HG02678 (cell line): Measurements from ENCODE around the gene CNTNAP2.
"Not testable (repeated sequence)": the region's sequence is repeated elsewhere in the genome, so short reads cannot be mapped to it uniquely, and the experiment has no call there.

ENCODE experiments used
- ATAC-seq: cut with Tn5 transposase; IDR thresholded peaks from one replicate; pipeline ENCODE4 v1.9.1; 2021; ENCODE audit warnings: mild to moderate bottlenecking, moderate library complexity; ENCODE audit not compliant: unreplicated experiment

The CNTNAP2 gene

GRCh38 chr7:146865696-146866095, 749.1 kb downstream of the CNTNAP2 start:
- ATAC-seq = no peak

- ATAC-seq = no peak
Measured at GRCh38 chr7:146874722-146875121, 758.1 kb downstream of the CNTNAP2 start.

DNA sequence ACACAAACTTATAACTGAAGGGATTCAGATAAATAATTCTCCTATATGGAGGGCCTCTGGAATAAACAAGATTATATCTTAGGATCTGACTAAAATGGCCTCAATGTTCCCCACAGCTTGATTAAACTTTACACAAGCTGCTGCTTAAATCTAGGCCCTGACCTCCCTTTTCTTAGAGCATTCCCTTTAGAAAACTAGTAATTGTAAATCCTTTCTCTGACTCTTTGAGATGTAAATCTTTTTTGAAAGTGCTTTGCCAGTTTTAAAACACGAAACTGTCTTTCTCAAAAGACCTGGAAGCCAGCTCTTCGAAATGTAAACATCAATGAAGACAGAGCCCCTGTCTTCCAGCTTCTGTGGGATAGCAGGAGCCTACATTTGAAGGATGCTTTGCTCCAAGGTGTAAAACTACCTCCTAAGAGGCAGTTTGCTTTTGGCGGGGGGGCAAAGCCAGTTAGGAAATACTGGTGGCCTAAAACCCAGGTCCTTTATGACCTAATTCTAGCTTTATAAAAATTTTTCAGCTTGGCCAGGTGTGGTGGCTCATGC, 758.7 kb downstream of the CNTNAP2 start:
- no peak for ATAC-seq

GRCh38 chr7:146875981-146876380, 759.4 kb downstream of the CNTNAP2 start:
- no peak for ATAC-seq

DNA sequence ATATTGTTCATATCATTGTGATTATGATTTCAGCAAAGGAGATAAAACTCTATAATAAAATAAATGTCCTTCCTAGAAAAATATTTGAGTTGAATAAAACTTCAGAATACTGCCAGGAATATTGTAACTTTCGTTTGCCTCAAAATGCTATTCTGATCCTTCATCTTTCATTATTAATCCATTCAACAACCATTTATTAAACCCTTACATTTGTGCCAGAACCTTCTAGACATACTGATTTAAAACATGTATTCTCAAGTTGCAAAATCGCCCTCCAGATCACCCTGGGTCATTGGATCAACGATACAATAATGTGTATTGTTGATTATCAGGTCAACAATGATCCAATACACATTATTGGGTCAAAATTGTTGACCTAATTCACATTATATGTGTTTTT, 759.8 kb downstream of the CNTNAP2 start:
- ATAC-seq = no peak

- no peak for ATAC-seq
Measured at GRCh38 chr7:146878901-146879300, 762.3 kb downstream of the CNTNAP2 start.

DNA sequence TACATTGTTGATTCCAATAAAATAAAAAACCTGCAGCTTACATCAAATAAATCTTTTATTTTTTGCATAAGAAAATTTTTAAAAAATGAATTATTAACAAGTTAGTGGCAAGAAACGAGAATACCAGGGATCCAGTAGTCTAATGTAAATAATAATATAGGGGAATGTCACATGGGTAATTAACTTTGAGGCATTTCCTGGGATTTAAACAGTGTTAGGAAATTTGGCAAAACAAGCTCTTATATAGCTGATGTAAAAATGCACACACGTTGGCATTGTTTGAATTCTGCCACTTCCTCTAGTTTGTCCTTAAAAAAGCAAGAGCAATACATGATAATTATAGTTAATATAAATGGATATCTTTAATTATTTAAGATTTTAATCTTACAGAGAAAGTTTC, 768.6 kb downstream of the CNTNAP2 start:
- ATAC-seq = no peak

DNA sequence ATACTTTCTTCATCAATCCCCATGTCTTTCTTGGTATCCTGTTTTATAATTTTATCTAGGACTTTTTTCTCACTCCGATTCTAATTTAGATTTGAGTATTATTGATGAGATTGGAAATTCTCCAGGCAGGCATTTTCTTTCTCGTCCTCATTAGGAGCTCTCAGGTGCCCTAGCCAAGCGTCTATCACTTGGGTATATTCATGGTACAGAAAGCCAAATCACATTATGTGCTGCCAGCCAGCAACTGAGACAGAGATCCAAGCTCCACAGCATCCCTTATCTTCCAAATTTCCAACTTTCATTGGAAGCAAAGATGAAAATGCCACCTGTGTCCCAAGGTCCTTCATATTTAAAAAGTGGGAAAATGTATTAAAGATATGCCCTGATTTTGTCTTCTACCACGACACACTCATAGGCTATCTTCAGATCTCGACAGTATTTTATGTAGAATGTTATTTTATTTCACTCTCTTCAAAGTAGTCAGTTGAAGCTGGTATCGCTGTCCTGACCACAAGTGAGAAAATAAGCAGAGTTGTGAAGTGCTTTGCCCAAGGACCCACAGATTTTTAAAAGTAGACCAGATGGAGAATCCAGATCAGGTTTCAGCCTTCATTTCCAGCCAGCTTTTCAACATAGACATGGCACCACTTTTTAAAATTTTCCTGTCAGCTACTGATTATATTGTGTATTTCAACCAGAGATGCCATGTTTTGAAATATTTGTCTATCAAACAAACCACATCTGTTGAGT, 773.4 kb downstream of the CNTNAP2 start:
- ATAC-seq = no peak

DNA sequence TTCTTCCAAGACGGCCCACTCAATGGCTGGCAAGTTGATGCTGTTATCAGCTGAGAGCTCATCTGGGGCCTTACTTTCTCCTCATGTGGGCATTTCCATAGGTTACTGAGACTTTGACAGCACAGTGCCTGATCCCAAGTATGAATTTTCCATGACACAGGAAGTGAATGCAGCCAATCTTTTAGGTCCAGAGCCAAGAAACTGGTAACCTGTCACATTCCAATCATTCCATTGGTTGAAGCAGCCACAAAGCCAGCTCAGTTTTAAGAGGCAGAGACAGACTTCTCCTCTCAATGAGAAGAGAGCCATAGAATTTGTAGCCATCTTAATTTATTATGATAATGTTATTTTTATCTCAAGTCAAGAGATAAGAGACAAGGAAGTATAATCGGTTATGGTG, 775.5 kb downstream of the CNTNAP2 start:
- ATAC-seq = no peak

DNA sequence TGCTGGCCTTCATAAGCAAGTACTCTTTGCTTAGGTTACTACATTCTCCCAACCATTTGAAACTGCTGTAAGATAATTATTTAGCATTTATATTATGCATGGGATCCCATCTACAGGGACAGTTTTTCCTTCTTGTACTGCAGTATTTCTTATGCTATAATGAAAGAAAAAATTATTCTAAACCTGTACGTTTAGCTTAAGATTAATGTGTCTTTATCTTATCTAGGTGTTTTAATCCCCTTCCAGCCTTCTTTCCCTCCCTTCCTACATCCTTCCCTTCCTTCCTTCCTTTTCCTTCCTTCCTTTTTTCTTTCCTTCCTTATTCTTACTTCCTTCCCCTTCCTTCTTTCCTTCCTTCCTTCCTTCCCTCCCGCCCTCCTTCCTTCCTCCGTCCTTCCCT, 778.3 kb downstream of the CNTNAP2 start:
- no peak for ATAC-seq

GRCh38 chr7:146902266-146902665, 785.7 kb downstream of the CNTNAP2 start:
- no peak for ATAC-seq

DNA sequence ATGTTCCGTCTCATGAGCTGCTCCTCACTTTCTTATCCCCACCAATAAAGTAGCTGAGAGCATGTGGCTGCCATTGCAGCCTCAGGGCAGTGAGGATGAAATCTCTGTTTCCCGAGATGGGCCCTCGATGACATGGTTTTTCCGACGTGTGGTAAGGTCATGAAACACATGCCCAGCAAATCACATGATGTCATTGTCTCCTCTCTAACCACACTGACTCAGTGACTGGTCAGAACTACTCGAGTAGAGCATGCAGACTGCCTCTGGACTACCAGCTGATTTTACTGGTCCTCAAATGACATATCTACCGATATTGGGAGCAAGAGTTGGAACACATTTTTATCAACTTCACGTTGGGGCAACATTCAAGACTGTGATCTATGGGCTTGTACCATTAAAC, 786.1 kb downstream of the CNTNAP2 start:
- ATAC-seq = no peak

DNA sequence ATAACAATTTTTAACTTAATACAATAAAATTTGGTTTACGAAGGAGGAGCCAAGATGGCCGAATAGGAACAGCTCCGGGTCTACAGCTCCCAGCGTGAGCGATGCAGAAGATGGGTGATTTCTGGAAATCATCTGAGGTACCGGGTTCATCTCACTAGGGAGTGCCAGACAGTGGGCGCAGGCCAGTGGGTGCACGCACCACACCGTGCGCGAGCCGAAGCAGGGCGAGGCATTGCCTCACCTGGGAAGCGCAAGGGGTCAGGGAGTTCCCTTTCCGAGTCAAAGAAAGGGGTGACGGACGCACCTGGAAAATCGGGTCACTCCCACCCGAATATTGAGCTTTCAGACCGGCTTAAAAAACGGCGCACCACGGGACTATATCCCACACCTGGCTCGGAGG, 789.1 kb downstream of the CNTNAP2 start:
- not testable (repeated sequence) for ATAC-seq

DNA sequence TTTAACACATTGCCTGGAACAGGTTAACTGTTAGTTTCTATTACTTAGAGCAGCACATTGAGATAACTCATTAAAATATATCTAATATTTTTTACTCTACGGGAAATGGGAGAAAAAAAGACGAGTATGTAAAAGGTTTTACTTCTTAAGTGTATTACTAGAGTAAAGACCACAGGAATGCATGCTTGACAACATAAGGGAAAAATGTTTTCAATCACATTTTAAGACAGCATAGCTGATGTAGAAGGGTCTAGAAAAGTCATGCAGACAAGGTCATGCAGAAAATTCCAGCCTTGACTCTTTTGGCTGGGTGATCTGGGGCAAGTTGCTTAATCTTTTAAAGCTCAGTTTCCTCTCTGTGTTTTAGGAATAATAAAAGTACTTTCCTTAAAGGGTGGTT, 806.2 kb downstream of the CNTNAP2 start:
- no peak for ATAC-seq

DNA sequence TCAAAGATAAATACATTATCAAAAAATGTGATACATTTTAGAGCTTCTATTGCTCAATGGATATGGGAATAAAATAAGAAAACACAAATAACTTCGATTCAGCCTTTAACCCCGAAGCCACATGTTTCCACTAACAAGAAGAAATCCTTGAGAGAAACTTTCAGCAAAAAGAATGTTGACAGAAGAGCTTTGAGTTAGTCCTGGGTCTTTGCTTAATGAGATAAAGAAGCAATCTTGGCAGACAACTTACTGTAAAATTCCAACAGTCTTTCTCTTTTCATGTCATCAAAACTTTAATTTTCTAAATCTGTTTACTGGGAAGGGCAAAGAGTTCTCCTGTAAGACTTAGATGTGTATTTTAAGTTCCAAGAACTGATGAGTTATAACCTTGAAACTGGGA, 810.2 kb downstream of the CNTNAP2 start:
- no peak for ATAC-seq

DNA sequence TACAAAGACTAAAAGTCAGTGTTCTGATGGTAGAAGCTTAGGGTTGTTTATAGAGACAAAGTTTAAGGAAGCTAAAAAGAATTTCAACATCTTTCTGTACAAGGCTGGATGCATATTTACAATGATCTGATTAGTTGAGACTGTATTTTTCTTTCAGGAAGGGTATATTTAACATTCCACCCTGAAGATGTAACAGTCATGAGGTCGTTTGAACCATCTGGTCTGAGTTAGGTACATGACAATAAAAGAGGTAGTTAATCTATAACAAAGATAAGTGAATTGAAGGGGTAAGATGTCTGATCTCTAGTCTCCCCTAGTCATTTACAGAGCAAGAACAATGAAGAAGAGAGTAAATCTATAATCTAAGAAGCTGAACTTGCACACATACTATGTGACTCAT, 821.2 kb downstream of the CNTNAP2 start:
- no peak for ATAC-seq

DNA sequence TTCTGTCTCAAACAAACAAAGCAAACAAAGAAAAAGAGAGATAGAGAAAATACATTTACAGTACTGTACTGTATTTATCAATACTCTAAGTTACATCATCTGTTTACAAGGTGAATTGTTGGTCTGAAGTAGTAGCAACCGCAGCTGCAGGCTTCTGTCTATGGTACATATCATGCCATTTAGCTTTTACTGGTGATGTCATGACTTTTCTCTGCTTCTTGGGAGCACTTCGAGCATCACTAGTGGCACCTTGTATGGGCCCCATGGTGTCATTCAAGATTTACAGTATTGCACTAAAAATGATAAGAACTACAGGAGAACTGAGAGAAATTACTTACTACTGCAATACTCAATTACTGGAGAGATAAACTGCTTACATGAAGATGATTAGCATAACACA, 826.9 kb downstream of the CNTNAP2 start:
- ATAC-seq = no peak

- ATAC-seq = no peak
Measured at GRCh38 chr7:146948703-146949102, 832.1 kb downstream of the CNTNAP2 start.

GRCh38 chr7:146956321-146956720, 839.7 kb downstream of the CNTNAP2 start:
- ATAC-seq = no peak

DNA sequence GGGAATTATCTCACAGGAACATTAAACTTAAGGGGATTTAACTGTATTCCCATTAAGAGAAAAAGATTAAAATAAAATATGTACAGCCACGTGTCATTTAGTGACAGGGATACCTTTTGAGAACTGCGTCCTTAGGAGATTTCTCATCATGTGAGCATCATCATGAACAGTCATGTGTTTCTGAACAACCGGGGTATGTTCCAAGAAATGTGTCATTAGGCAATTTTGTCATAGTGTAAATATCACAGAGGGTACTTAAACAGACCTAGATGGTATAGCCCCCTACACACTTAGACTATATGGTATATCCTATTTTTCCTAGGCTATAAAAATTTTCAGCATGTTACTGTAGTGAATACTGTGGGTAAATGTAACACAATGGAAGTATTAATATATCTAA, 840.3 kb downstream of the CNTNAP2 start:
- no peak for ATAC-seq

DNA sequence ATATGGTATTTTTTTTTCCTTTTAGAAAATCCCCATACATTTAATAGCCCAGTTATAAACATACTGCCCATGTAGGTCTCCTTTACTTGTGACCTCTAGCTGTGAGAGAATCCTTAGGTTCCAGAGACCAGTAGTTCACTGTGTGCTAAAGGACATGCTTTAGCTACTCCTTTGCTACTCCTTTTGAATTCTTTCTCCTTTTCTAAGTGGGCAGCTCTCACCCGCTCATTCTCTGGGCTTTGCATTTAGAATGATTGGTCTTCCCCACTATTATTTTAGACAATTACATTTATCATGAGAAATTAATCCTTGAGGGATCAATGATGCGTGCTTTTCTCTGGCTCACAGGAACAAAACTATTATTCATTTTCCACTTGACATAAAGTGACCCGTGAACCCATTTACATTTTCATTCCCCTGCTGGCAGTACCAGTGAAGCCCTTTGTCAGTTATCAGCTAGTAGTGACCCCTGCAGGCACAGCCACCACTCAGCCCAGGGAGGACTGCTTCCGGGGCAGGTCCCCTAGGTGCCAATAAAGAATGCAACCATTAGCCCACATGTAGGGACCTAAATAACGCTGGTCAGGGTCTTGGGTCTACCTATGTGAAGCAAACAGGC, 844.3 kb downstream of the CNTNAP2 start:
- ATAC-seq = no peak

DNA sequence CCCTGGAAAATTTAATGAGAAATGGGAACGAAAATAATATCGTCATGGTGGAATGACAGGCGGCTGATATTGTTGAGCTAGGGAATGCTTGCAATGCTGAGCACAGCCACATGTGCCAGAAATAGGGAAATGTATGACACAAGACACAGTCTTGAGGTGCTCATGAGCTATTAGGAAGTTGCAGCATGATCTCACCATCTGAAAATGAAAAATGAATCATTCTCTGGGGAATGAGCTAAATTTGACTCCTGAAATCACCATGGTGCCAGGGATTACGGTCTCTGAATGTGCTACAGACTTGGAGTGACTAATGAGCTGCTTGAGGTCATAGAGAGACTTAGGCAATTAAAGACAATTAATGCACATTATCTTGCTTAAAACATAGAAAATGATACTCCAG, 845.0 kb downstream of the CNTNAP2 start:
- no peak for ATAC-seq
